Embryonic facial prominence (tissue), 1 donor: Measurements from ENCODE around the gene FGD5.

ENCODE experiments used
- DNase-seq: peaks from one replicate; pipeline ENCODE4 v3.0.0-alpha.2; 2016; ENCODE audit errors: extremely low spot score

Gene FGD5

GRCh38 chr3:14848906-14849305, 30.1 kb downstream of the FGD5 start:
- DNase-seq = no peak

GRCh38 chr3:14849638-14850230, 31.0 kb downstream of the FGD5 start:
- no peak for DNase-seq

DNA sequence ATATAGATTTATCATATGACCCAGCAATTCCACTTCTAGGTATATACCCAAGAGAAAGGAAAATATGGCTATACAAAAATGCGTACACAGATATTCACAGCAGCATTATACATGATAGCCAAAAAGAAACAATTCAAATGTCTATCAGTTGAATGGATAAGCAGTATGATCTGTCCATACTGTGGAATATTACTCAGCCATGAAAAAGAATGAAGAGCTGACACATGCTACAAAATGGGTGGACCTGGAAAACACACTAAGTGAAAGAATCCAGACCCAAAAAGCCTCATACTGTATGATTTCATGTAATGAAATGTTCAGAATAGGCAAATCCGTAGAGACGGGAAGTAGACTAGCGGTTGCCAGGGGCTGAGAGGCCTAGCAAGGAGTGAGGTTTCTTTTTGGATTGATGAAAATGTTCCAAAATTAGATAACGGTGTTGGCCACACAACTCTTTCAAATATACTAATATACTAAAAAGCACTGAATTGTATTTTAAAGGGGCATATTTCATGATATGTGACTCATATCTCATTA, 33.4 kb downstream of the FGD5 start:
- no peak for DNase-seq

DNA sequence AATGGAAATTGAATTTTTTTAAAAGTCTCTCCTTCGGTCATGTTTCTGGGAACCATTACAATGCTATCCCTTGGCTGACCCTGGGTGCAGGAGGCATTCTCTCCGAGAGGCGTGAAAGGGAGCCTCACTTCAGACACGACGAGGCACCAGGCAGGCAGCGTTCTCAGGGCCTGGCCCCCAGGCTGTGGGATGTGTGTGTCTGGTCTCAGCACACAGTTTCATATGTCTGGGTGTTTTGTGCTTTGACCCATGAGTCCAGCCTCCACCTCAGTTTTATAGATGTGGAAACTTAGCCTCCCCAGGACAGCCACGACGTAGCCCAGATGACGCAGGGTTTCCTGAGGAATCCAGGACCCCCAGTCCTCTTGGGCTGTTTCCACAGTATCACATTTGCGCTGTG, 34.0 kb downstream of the FGD5 start:
- no peak for DNase-seq

DNA sequence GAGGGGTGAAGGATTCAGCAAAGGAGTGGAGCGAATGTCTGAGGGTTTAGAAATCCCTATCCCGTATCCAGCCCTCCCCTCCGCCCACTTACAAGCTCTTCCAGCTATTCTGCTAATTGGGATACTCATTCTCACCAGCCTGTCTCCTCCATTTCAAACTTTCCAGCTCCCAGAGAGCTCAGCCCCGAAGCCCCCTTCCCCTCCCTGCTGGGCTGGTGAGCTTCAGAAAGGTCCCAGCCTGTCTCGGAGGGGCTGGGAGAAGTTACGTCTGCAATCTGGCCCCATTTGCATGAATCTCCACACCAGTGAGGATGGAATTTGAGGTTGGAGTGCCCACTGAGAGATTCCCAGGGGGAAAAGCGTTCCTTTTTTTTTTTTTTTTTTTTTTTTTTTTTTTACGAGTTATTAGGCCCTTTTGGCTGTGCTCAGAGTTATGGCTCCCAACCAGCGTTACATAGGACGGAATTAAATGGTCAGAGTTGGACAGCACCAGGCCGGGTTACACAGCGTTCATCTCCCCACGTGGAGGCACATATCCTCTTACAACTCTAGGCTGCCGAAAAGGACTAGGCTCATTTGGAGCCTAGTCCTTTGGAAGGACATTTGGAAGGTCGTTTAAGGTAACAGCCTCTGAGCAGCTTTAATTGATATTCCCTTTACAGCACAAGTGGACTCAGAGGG, 34.6 kb downstream of the FGD5 start:
- no peak for DNase-seq

GRCh38 chr3:14857506-14857905, 38.7 kb downstream of the FGD5 start:
- DNase-seq = no peak

DNA sequence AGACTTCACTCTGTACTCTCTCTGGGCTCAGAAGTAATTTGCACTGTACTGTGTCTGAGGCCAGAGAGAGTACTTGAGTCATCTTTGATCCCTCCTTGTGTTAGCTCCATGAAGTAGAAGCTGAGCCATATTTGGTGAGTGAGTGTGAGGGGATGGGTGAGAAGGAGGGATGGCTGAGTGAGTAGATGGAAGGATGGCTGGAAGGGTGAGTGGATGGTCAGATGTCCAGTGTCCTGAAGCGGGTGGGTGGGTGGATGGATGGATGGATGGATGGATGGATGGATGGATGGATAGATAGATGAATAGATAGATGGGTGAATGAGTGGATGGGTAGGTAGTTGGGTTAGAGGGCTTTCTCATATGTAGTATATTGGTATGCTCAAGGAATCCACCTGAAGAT, 39.3 kb downstream of the FGD5 start:
- no peak for DNase-seq

- no peak for DNase-seq
Observed at GRCh38 chr3:14859880-14860279, 41.1 kb downstream of the FGD5 start.

DNA sequence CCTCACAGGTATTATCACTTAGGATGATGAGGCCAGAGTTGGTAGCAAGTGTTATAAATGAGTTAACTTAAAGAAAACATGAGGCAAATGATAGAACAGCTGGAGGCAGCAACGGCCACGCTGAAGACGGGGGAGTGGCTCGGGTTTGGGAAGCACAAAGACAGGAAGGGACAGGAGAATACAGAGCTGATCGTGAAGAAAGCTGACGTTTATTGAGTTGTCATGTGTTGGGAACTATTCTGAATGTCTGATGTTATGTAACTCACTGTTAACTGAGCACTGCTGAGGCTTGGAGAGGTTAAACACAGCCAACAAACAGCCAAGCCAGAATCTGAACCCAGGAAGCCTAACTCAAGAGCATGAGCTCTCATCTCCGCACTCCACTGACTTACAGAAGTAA, 42.3 kb downstream of the FGD5 start:
- DNase-seq = no peak

- DNase-seq = no peak
Observed at GRCh38 chr3:14861446-14862302, 42.9 kb downstream of the FGD5 start.

GRCh38 chr3:14862303-14862660, 43.5 kb downstream of the FGD5 start:
- no peak for DNase-seq

- no peak for DNase-seq
Observed at GRCh38 chr3:14862661-14863230, 44.0 kb downstream of the FGD5 start.

GRCh38 chr3:14863333-14864100, 44.8 kb downstream of the FGD5 start:
- no peak for DNase-seq

DNA sequence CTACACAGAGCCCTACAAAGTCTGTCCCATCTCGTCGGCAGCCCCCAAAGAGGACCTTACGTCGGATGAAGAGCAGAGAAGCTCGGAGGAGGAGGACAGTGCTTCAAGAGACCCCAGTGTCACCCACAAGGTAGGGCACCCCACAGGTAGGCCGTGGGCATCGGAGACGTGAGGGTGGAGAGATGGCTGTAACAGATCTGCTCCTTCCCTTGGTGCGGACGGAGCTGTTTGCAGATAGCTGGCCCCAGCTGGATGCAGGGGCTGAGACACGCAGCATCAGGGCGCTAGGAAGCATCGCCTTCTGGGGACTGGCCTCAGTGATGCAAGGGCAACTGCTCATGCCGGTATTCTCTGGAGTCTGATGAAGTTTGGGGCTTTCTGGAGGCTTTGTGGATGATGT, 45.4 kb downstream of the FGD5 start:
- DNase-seq = no peak

DNA sequence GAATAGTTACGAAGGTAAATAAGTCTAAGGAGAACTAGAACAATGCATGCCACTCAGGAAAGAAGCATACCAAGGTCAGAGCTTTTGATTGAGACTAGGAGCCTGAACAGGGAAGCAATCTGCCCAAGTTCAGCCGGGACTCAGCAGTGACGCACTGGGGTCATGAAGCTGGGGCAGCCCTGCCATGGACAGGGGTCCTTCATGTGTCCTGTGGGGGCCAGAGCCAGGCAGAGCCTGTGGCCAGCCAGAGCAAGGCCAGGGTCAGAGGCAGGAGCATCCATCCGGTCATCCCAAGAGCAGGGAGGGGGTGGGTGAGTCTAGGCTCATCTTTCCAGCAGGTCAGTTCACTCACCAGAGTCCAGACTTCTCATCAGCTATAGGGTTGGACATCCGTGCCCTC, 47.9 kb downstream of the FGD5 start:
- no peak for DNase-seq

- no peak for DNase-seq
Observed at GRCh38 chr3:14867936-14868570, 49.3 kb downstream of the FGD5 start.

DNA sequence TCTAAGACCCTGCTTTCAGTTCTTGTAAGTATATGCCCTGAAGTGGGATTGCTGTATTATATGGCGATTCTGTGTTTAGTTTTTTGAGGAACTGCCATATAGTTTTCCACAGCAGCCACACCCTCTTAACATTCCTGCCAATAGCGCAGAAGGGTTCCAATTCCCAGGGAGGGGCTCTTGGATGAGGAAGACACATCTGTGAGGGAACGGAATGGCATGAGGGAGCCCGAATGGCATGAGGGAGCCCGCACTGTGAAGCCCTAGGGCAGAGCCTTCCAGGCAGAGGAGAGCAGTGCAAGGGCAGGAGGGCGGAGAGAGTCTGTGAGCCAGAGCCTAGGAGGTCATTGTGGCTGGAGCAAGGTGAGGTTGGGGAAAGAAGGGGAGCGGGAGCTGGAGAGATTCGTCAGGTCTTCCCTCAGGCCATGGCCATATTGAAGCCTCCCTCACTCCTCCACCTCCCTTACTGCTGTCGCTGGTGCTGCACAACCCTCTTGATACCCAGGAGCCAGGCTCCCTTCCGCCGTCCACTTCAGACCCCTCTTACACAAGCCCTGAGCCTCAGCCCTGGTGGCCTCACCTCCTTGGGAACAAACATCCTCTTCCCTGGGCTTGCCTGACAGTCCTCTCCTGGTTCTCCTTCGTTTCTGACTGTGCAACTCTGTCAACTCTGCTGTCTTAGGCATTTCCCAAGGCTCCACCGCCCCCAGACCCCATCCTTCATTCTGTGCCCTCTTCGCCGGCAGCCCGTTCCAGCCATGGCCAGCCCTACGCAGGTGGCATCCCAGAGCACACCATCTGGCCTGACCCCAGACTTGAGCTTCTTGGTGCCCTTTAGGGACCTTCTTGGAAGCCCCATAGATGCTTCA, 51.4 kb downstream of the FGD5 start:
- no peak for DNase-seq

GRCh38 chr3:14870783-14871060, 52.0 kb downstream of the FGD5 start:
- DNase-seq = no peak

GRCh38 chr3:14871456-14872200, 52.9 kb downstream of the FGD5 start:
- DNase-seq = no peak

- no peak for DNase-seq
Observed at GRCh38 chr3:14872706-14873105, 53.9 kb downstream of the FGD5 start.
